ENCODE data around the gene PYCR2. TPM values are rescaled to one million over a fixed set of nuclear protein-coding genes. Genes with fewer than 3 reads are reported as not detected.
"Not testable (repeated sequence)": the region's sequence is repeated elsewhere in the genome, so short reads cannot be mapped to it uniquely, and the experiment has no call there.

The PYCR2 gene
- total RNA-seq, 2 experiments from 2014 or later: 103 to 106 TPM

GRCh38 chr1:225939939-225940310 lies 15.9 kb upstream of the PYCR2 start:
- H3K9me3 Mint-ChIP-seq (ENCODE audit: low read depth); ATAC-seq; H3K4me1 Mint-ChIP-seq; DNase-seq; CTCF ChIA-PET; H3K4me3 Mint-ChIP-seq; H3K27ac Mint-ChIP-seq; H3K27me3 Mint-ChIP-seq; H3K36me3 Mint-ChIP-seq: not testable (repeated sequence)

GRCh38 chr1:225939097-225939938 lies 15.3 kb upstream of the PYCR2 start:
- H3K4me3 Mint-ChIP-seq; ATAC-seq; H3K9me3 Mint-ChIP-seq (ENCODE audit: low read depth); H3K27ac Mint-ChIP-seq; H3K27me3 Mint-ChIP-seq; DNase-seq; H3K4me1 Mint-ChIP-seq; H3K36me3 Mint-ChIP-seq; CTCF ChIA-PET: not testable (repeated sequence)

- H3K36me3 Mint-ChIP-seq: no peaks in the 10 kb centered on the region
- no peaks in the 10 kb centered on the region for H3K9me3 Mint-ChIP-seq (ENCODE audit: low read depth)
- DNase-seq (no peak), ATAC-seq (no peak)
- CTCF ChIA-PET: interaction anchor here (0.8 to 1.2 kb wide), 3 partner anchors 24 to 618 kb away, joined by 3 read pairs; no protein-coding TSS in a partner anchor
- no peak overlapping the region for H3K27ac Mint-ChIP-seq
- H3K4me3 Mint-ChIP-seq: no peak overlapping the region
- no peaks in the 10 kb centered on the region for H3K4me1 Mint-ChIP-seq
- H3K27me3 Mint-ChIP-seq: no peaks in the 10 kb centered on the region
Observed at GRCh38 chr1:225937048-225937968, 13.3 kb upstream of the PYCR2 start.

GRCh38 chr1:225936523-225936922 lies 12.5 kb upstream of the PYCR2 start:
- no peak for DNase-seq
- ATAC-seq: no peak
- CTCF ChIA-PET: interaction anchor here (0.8 to 1.2 kb wide), 3 partner anchors 25 to 618 kb away, joined by 3 read pairs; no protein-coding TSS in a partner anchor

GRCh38 chr1:225936086-225936485 lies 12.0 kb upstream of the PYCR2 start:
- not testable (repeated sequence) for H3K4me3 Mint-ChIP-seq; DNase-seq; H3K27ac Mint-ChIP-seq; H3K27me3 Mint-ChIP-seq; H3K9me3 Mint-ChIP-seq (ENCODE audit: low read depth); ATAC-seq; H3K4me1 Mint-ChIP-seq; H3K36me3 Mint-ChIP-seq
- CTCF ChIA-PET: interaction anchor here (0.8 to 1.2 kb wide), 2 partner anchors 25 to 617 kb away, joined by 3 read pairs; no protein-coding TSS in a partner anchor

More at GRCh38 chr1:225936523-225936922, 12.5 kb upstream of the PYCR2 start:
- Mint-ChIP-seq H3K9me3 (ENCODE audit: low read depth) (no peaks in the 10 kb centered on the region), H3K27me3 (no peaks in the 10 kb centered on the region), H3K36me3 (no peaks in the 10 kb centered on the region), H3K4me3 (no peak overlapping the region), H3K4me1 (no peaks in the 10 kb centered on the region), H3K27ac (no peak overlapping the region)

- Mint-ChIP-seq H3K4me3 (no peak overlapping the region), H3K36me3 (no peaks in the 10 kb centered on the region), H3K9me3 (ENCODE audit: low read depth) (no peaks in the 10 kb centered on the region), H3K27ac (no peak overlapping the region), H3K4me1 (no peaks in the 10 kb centered on the region), H3K27me3 (no peaks in the 10 kb centered on the region)
- ATAC-seq (no peak), DNase-seq (no peak)
- CTCF ChIA-PET: interaction anchor here (1.4 kb wide), 1 partner anchor 28 kb away, joined by 4 read pairs; no protein-coding TSS in a partner anchor
Observed at GRCh38 chr1:225934711-225935110, 10.7 kb upstream of the PYCR2 start.

- Mint-ChIP-seq H3K27me3 (no peaks in the 10 kb centered on the region), H3K4me3 (no peak overlapping the region), H3K27ac (no peak overlapping the region), H3K9me3 (ENCODE audit: low read depth) (no peaks in the 10 kb centered on the region), H3K36me3 (no peaks in the 10 kb centered on the region), H3K4me1 (peaks cover 4% of the 10 kb centered on the region)
- CTCF ChIA-PET: interaction anchor here (1.3 to 1.6 kb wide), 2 partner anchors 9 to 21 kb away, joined by 3 to 4 read pairs; partner anchors contain the start of gene PYCR2
- DNase-seq: no peak
- ATAC-seq: no peak
Observed at GRCh38 chr1:225933072-225933471, 9.0 kb upstream of the PYCR2 start.

- DNase-seq (no peak), ATAC-seq (no peak)
- Mint-ChIP-seq H3K36me3 (no peaks in the 10 kb centered on the region), H3K27ac (no peak overlapping the region), H3K4me3 (no peak overlapping the region), H3K4me1 (peaks cover 7% of the 10 kb centered on the region), H3K9me3 (ENCODE audit: low read depth) (no peaks in the 10 kb centered on the region), H3K27me3 (no peaks in the 10 kb centered on the region)
- CTCF ChIA-PET: interaction anchor here (0.8 to 1.6 kb wide), 5 partner anchors 11 to 457 kb away, joined by 3 to 4 read pairs (median 3); no protein-coding TSS in a partner anchor
Observed at GRCh38 chr1:225931270-225932136, 7.5 kb upstream of the PYCR2 start.

GRCh38 chr1:225930566-225930965 lies 6.5 kb upstream of the PYCR2 start:
- H3K4me3 Mint-ChIP-seq: no peak overlapping the region
- H3K9me3 Mint-ChIP-seq (ENCODE audit: low read depth): no peaks in the 10 kb centered on the region
- DNase-seq: no peak
- no peak for ATAC-seq
- H3K27me3 Mint-ChIP-seq: no peaks in the 10 kb centered on the region
- no peak overlapping the region for H3K27ac Mint-ChIP-seq
- CTCF ChIA-PET: interaction anchor here (1.1 kb wide), 1 partner anchor 11 kb away, joined by 4 read pairs; no protein-coding TSS in a partner anchor
- peaks cover 8% of the 10 kb centered on the region for H3K4me1 Mint-ChIP-seq
- H3K36me3 Mint-ChIP-seq: no peaks in the 10 kb centered on the region

- not testable (repeated sequence) for ATAC-seq, DNase-seq
Observed at GRCh38 chr1:225929462-225929861, 5.4 kb upstream of the PYCR2 start.

GRCh38 chr1:225928186-225929175 lies 4.4 kb upstream of the PYCR2 start:
- DNase-seq (no peak), ATAC-seq (no peak)
- H3K4me1 Mint-ChIP-seq: peaks cover 16% of the 10 kb centered on the region
- no peak overlapping the region for H3K4me3 Mint-ChIP-seq
- peaks cover 2% of the 10 kb centered on the region for H3K36me3 Mint-ChIP-seq
- no peaks in the 10 kb centered on the region for H3K9me3 Mint-ChIP-seq (ENCODE audit: low read depth)
- CTCF ChIA-PET: no interaction called here
- H3K27me3 Mint-ChIP-seq: no peaks in the 10 kb centered on the region
- H3K27ac Mint-ChIP-seq: peak overlapping the region; percentile 60

More at GRCh38 chr1:225929462-225929861, 5.4 kb upstream of the PYCR2 start:
- H3K27ac Mint-ChIP-seq; H3K36me3 Mint-ChIP-seq; H3K27me3 Mint-ChIP-seq; H3K9me3 Mint-ChIP-seq (ENCODE audit: low read depth); H3K4me3 Mint-ChIP-seq; CTCF ChIA-PET: not testable (repeated sequence)
- peaks cover 13% of the 10 kb centered on the region for H3K4me1 Mint-ChIP-seq
